PC-9 (cell line): ENCODE results near the gene POLR2F. TPM values are rescaled to one million over a fixed set of nuclear protein-coding genes. Genes with fewer than 3 reads are reported as not detected.
A peak's percentile ranks its signal among the peaks of the same experiment; 100 is the strongest.

ENCODE experiments used
- BruUV-seq: library from RNA; stranded (reverse); fragments of 400-500 nt; replicated peaks from 2 replicates; lab custom pipeline; 2021; lab: Mats Ljungman, UMichigan
- CTCF ChIA-PET: fragments of 300-600 bp; sonication (Branson Sonifier 250); formaldehyde crosslinking; loops from one replicate; lab custom pipeline; 2022; ENCODE audit warnings: antibody characterized with exemption; lab: Charles Lee
- POLR2A ChIA-PET: fragments of 300-600 bp; sonication (Branson Sonifier 250); formaldehyde crosslinking; loops from one replicate; lab custom pipeline; 2022; ENCODE audit warnings: antibody characterized with exemption; ENCODE audit not compliant: unreplicated experiment; lab: Charles Lee
- DNase-seq, 2 experiments: peaks; one replicate each; pipeline versions ENCODE4 v3.0.0 to v3.0.0-alpha.2; 2015 to 2022; ENCODE audit warnings: mixed read lengths in 1 of 2
- H2AFZ ChIP-seq: fragments of 200-600 bp; sonication (generic); 2 replicates; pipeline ENCODE4 v1.8.1; 2017; ENCODE audit warnings: antibody characterized with exemption
- H3F3A ChIP-seq: fragments of 200-600 bp; sonication (generic); 2 replicates; pipeline ENCODE4 v1.8.1; 2017; ENCODE audit warnings: antibody characterized with exemption, mild to moderate bottlenecking, low read depth; ENCODE audit not compliant: insufficient read depth
- H3K27ac ChIP-seq: fragments of 200-600 bp; sonication (generic); 2 replicates; pipeline ENCODE4 v1.6.1; 2016; ENCODE audit warnings: mixed run types
- H3K27me3 ChIP-seq: fragments of 200-600 bp; sonication (generic); 2 replicates; pipeline ENCODE4 v1.6.1; 2016; ENCODE audit warnings: low read depth, mixed run types; ENCODE audit not compliant: insufficient read depth
- H3K36me3 ChIP-seq: fragments of 200-600 bp; sonication (generic); 2 replicates; pipeline ENCODE4 v1.6.1; 2016; ENCODE audit warnings: low read depth, mixed run types
- H3K4me1 ChIP-seq: fragments of 200-600 bp; sonication (generic); replicated peaks from 2 replicates; pipeline ENCODE4 v1.6.1; 2016; ENCODE audit warnings: mixed run types; ENCODE audit not compliant: insufficient read depth
- H3K4me2 ChIP-seq: fragments of 200-600 bp; sonication (generic); 2 replicates; pipeline ENCODE4 v1.6.1; 2017; ENCODE audit warnings: mixed run types
- H3K4me3 ChIP-seq: fragments of 200-600 bp; sonication (generic); 2 replicates; pipeline ENCODE4 v1.6.1; 2016; ENCODE audit warnings: mixed run types
- H3K79me2 ChIP-seq: fragments of 200-600 bp; sonication (generic); 2 replicates; pipeline ENCODE4 v1.6.1; 2017; ENCODE audit warnings: low read depth, mixed run types
- H3K9me2 ChIP-seq: fragments of 200-600 bp; sonication (generic); 2 replicates; pipeline ENCODE4 v1.8.1; 2017; ENCODE audit warnings: mild to moderate bottlenecking; ENCODE audit not compliant: insufficient read depth
- H3K9me3 ChIP-seq: fragments of 200-600 bp; sonication (generic); 2 replicates; pipeline ENCODE4 v1.8.1; 2016; ENCODE audit warnings: low read depth; ENCODE audit not compliant: insufficient read depth
- H4K20me1 ChIP-seq: fragments of 200-600 bp; sonication (generic); 2 replicates; pipeline ENCODE4 v1.8.1; 2017; ENCODE audit not compliant: insufficient read depth
- EZH2 ChIP-seq: fragments of 200-600 bp; sonication (generic); IDR thresholded peaks from 2 replicates; pipeline ENCODE4 v1.8.0; 2017; ENCODE audit warnings: antibody characterized with exemption, low read depth
- intact Hi-C: fragments of 100-400 bp; cut with micrococcal nuclease; formaldehyde crosslinking; loops from one replicate; pipeline ENCODE4 v1.10.0; 2022; ENCODE audit not compliant: unreplicated experiment
- total RNA-seq: library from RNA; stranded (reverse); gene quantifications from 2 replicates; pipeline ENCODE4 v1.2.3, GENCODE V29; 2021
- TF ChIP-seq, protein P1 (sequence below): fragments of 200-600 bp; sonication (generic); conservative IDR thresholded peaks from 2 replicates; pipeline ENCODE4 v1.6.1; 2017; ENCODE audit warnings: mixed run types, antibody characterized with exemption, mild to moderate bottlenecking, moderate library complexity

POLR2F gene
- total RNA-seq, 1 experiment from 2014 or later, result 180 TPM

DNA sequence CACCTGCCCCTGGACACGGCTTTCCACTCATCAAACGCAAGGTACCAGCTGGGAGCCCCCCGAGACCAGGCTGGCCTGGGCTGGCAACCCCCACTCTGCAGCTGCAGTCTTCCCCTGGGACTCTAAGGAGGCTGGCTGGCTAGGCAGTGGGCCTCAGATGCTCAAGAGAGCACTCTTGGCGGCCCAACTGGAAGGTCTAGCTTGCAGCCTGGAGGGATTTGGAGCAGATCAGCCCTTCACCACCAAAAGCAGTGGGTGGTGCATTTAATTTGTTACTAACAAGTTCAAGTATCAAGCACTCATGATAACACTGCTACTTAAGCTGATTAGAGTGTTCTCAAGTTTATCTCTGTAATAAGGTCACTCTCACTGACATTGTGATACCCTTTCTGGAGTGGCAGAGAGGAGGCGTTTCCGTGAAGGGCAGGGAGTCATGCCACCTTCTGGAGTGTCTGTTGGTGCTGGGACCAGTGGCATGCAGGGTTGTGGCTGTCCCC lies 21.6 kb upstream of the POLR2F start:
- H3K27ac ChIP-seq, result no peak overlapping the region; the same call in 1 of the 2 replicates
- DNase-seq, result no peak
- TF ChIP-seq, protein P1, sequence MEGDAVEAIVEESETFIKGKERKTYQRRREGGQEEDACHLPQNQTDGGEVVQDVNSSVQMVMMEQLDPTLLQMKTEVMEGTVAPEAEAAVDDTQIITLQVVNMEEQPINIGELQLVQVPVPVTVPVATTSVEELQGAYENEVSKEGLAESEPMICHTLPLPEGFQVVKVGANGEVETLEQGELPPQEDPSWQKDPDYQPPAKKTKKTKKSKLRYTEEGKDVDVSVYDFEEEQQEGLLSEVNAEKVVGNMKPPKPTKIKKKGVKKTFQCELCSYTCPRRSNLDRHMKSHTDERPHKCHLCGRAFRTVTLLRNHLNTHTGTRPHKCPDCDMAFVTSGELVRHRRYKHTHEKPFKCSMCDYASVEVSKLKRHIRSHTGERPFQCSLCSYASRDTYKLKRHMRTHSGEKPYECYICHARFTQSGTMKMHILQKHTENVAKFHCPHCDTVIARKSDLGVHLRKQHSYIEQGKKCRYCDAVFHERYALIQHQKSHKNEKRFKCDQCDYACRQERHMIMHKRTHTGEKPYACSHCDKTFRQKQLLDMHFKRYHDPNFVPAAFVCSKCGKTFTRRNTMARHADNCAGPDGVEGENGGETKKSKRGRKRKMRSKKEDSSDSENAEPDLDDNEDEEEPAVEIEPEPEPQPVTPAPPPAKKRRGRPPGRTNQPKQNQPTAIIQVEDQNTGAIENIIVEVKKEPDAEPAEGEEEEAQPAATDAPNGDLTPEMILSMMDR, result no peak
- TF ChIP-seq EZH2, result no peak
- no peaks in the 10 kb centered on the region for H3K79me2 ChIP-seq
- H3K27me3 ChIP-seq, result no peaks in the 10 kb centered on the region
- H4K20me1 ChIP-seq, result peaks cover 58% of the 10 kb centered on the region
- ChIA-PET CTCF (interaction anchor here (1.7 kb wide), 1 partner anchor 44 kb away, joined by 9 read pairs; no protein-coding TSS in a partner anchor), POLR2A (no interaction called here)
- H3F3A ChIP-seq, result peaks cover 52% of the 10 kb centered on the region
- H2AFZ ChIP-seq, result no peak overlapping the region
- BruUV-seq, result no TSS peak
- peaks cover 19% of the 10 kb centered on the region; the same call in 1 of the 2 replicates for H3K36me3 ChIP-seq
- no peak overlapping the region for H3K4me2 ChIP-seq
- intact Hi-C loops, result no loop called here
- H3K4me3 ChIP-seq, result no peak overlapping the region
- H3K9me2 ChIP-seq, result no peaks in the 10 kb centered on the region
- no peaks in the 10 kb centered on the region for H3K9me3 ChIP-seq
- H3K4me1 ChIP-seq, result peaks cover 17% of the 10 kb centered on the region

DNA sequence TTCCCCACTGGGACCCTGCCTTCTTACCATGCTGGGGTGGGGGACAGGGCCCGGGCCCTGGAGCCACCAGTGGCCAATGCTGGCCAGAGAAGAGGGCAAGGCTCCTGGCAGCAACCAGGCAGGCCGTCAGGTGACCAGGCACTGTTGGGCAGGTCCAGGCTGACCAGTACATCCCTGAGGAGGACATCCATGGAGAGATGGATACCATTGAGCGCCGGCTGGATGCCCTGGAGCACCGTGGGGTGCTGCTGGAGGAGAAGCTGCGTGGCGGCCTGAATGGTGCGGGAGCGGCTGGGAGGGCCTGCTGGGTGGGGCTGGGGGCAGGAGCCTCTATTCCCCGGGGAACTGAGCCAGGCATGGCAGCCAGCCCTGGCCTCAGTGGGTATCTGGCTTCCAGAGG lies 21.1 kb upstream of the POLR2F start:
- no peak overlapping the region for H2AFZ ChIP-seq
- no peak overlapping the region for H3K4me3 ChIP-seq
- no peaks in the 10 kb centered on the region for H3K79me2 ChIP-seq
- H3F3A ChIP-seq, result peaks cover 55% of the 10 kb centered on the region
- no peak for TF ChIP-seq EZH2
- TF ChIP-seq, protein P1, result no peak
- H3K36me3 ChIP-seq, result peaks cover 19% of the 10 kb centered on the region; the same call in 1 of the 2 replicates
- H3K9me3 ChIP-seq, result no peaks in the 10 kb centered on the region
- CTCF ChIA-PET, result interaction anchor here (1.7 to 2.2 kb wide), 2 partner anchors 22 to 45 kb away, joined by 9 to 20 read pairs; partner anchors contain the start of genes C22orf23 and POLR2F
- H3K9me2 ChIP-seq, result no peaks in the 10 kb centered on the region
- H3K27ac ChIP-seq, result no peak overlapping the region; the same call in 1 of the 2 replicates
- H3K4me2 ChIP-seq, result no peak overlapping the region
- peaks cover 17% of the 10 kb centered on the region for H3K4me1 ChIP-seq
- H4K20me1 ChIP-seq, result peaks cover 58% of the 10 kb centered on the region
- BruUV-seq, result no TSS peak
- POLR2A ChIA-PET, result interaction anchor here (0.8 to 1.4 kb wide), 2 partner anchors 34 to 45 kb away, joined by 7 to 10 read pairs; no protein-coding TSS in a partner anchor
- no peaks in the 10 kb centered on the region for H3K27me3 ChIP-seq
- DNase-seq, result no peak
- intact Hi-C loops, result no loop called here

DNA sequence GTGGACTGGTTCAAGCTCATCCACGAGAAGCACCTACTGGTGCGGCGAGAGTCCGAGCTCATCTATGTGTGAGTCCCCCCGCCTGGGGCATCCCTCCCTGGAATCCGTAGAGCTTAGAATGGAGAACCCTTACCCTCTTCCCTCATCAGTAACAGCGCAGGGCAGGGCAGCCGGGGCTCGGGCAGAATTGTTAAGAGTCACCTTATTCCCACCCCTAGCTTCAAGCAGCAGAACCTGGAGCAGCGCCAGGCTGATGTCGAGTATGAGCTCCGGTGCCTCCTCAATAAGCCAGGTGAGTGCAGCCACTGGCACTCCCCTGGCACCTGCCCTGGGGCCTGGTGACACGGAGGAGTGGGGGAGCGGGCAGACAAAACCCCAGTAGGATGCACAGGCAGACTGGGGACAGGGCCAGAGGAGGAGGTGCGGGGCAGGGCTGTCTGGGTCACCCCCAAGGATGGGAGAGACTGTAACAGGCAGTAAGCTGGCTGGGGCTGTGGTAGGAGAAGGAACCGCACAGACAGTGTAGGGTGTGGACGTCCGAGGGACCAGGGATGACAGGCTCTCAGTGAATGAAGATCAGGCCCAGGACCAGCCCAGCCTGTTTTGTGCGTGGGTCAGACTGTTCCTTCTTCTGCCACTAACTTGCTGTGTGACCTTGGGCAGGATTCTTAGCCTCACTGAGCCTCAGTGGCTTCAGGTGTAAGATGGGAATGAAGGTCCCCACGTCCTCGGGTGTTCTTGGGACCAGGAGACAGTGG lies 20.5 kb upstream of the POLR2F start:
- TF ChIP-seq EZH2, result no peak
- TF ChIP-seq, protein P1, result no peak
- peaks cover 17% of the 10 kb centered on the region for H3K4me1 ChIP-seq
- no peaks in the 10 kb centered on the region for H3K27me3 ChIP-seq
- no peaks in the 10 kb centered on the region for H3K9me3 ChIP-seq
- no peak overlapping the region for H2AFZ ChIP-seq
- DNase-seq, result peak in 1 of 2 experiments; percentile 31
- ChIA-PET CTCF (interaction anchor here (0.6 to 2.2 kb wide), 3 partner anchors 21 to 637 kb away, joined by 4 to 20 read pairs (median 9); partner anchors contain the start of genes C22orf23 and POLR2F), POLR2A (interaction anchor here (0.8 to 1.4 kb wide), 2 partner anchors 34 to 46 kb away, joined by 7 to 10 read pairs; no protein-coding TSS in a partner anchor)
- no peak overlapping the region for H3K4me3 ChIP-seq
- no peaks in the 10 kb centered on the region for H3K9me2 ChIP-seq
- H3K36me3 ChIP-seq, result peaks cover 19% of the 10 kb centered on the region; the same call in 1 of the 2 replicates
- peak overlapping the region; percentile 27; the same call in 1 of the 2 replicates for H3K4me2 ChIP-seq
- BruUV-seq, result no TSS peak
- no peaks in the 10 kb centered on the region for H3K79me2 ChIP-seq
- H3K27ac ChIP-seq, result peak overlapping the region; percentile 17; the same call in 1 of the 2 replicates
- intact Hi-C loops, result no loop called here
- peaks cover 58% of the 10 kb centered on the region for H4K20me1 ChIP-seq
- H3F3A ChIP-seq, result peaks cover 57% of the 10 kb centered on the region
